HG03045 (cell line): ENCODE measurements around the gene PPM1M.

Experiments used
- ATAC-seq: cut with Tn5 transposase; IDR thresholded peaks from one replicate; pipeline ENCODE4 v1.9.1; 2021; ENCODE audit warnings: mild to moderate bottlenecking, moderate library complexity; ENCODE audit not compliant: unreplicated experiment

The PPM1M gene, protein sequence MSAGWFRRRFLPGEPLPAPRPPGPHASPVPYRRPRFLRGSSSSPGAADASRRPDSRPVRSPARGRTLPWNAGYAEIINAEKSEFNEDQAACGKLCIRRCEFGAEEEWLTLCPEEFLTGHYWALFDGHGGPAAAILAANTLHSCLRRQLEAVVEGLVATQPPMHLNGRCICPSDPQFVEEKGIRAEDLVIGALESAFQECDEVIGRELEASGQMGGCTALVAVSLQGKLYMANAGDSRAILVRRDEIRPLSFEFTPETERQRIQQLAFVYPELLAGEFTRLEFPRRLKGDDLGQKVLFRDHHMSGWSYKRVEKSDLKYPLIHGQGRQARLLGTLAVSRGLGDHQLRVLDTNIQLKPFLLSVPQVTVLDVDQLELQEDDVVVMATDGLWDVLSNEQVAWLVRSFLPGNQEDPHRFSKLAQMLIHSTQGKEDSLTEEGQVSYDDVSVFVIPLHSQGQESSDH

DNA sequence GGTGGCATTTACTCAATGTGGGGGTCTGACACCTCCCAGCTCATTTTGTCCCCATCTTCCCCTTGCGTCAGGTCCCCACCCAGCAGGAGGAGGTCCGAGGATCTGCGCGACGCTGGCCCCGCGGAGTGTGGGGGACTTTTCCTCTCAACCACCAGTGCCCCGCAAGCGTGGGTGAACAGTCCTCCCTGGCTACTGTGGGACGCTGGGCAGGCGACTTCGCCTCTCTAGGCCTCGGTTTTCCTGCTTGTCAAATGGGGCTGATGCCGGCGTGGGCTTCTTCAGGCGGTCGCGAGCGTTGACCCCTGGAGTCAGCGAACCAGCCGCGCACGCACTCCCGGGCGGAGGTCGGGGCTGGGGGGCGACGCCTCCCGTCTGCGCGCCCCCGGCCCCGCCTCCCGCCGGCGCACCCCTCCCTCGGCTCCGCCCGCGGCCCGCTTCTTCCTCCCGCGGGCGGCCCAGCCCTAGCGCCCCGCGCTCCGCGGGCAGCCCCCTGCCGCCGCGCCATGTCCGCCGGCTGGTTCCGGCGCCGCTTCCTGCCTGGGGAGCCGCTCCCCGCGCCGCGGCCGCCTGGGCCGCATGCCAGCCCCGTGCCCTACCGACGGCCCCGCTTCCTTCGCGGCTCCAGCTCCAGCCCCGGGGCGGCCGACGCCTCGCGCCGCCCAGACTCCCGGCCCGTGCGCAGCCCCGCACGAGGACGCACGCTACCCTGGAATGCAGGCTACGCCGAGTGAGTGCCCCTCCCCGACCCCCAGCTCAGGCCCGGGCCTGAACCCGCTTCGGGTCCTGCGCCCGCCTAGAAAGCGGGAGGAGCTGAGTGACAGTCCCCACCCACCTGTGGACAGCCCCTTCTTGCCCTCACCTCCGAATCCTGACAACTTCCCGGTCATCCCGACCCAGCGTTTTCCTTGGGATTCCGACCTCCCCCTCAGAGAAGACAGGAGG is at the start of gene PPM1M:
Gene PPM1M, plus strand, starts transcription at position 438 of the 942 bp plus-strand sequence. Its CDS starts 66 bp downstream, at position 504.
- peak; percentile 41 for ATAC-seq

DNA sequence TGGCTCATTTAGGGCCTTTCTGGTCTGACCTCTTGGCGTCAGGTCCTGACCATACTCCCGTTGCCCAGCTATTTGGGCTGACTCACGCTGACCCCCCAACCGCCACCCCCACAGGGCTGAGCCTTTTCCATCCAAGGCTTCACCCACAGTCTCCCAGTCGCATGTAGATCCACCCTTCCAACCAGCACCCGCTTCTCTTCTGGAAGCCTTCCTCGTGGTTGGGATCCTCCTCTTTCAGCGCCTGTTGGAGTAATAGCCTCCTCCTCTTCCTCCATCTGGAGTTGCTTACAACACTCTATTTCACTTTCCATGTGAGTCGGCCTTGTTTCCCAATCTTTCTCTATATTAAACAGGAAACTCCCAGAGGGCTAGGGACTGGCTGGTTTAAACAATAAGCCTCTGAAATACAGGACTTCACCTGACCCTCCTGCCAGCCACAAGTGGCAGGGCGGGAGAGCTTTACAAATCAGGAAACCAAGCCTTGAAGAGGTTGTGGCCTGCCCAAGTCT is 49.7 kb upstream of the PPM1M start:
- ATAC-seq: no peak

DNA sequence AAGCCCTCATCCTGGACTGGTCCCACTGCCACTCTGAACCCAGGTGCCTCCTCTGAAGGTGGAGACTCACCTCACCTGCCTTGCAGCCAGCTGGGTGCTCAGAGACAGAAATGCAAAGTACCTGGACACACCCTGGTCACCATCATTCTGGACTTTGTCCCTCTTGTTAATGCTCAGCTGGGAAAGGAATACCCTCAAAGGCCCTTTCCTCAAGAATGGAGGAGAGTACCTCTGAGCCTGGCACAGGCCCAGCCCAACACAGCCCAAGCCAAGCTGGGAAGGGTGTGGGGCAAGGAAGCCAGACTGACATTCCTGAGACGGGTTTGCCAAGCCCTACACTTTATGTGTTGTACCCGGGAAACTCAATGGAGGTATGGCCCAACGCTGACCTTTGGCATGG is 48.6 kb upstream of the PPM1M start:
- ATAC-seq: no peak

DNA sequence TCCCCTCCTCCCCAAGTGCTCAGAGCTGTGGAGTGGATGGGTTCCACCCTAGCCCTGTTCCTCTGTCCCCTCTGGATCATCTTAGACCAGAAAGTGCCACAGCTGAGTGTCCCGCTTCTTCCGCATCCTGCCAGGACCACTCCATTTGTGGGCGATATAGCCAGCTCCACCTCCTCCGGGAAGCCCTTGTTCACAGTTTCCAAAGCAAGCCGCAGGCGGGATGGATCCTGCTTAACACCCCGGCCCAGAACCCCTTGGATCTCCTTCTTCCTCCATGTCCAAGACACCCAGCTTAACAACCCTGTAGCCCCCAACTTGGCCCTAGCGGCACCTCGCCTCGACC is 48.1 kb upstream of the PPM1M start:
- ATAC-seq: no peak

DNA sequence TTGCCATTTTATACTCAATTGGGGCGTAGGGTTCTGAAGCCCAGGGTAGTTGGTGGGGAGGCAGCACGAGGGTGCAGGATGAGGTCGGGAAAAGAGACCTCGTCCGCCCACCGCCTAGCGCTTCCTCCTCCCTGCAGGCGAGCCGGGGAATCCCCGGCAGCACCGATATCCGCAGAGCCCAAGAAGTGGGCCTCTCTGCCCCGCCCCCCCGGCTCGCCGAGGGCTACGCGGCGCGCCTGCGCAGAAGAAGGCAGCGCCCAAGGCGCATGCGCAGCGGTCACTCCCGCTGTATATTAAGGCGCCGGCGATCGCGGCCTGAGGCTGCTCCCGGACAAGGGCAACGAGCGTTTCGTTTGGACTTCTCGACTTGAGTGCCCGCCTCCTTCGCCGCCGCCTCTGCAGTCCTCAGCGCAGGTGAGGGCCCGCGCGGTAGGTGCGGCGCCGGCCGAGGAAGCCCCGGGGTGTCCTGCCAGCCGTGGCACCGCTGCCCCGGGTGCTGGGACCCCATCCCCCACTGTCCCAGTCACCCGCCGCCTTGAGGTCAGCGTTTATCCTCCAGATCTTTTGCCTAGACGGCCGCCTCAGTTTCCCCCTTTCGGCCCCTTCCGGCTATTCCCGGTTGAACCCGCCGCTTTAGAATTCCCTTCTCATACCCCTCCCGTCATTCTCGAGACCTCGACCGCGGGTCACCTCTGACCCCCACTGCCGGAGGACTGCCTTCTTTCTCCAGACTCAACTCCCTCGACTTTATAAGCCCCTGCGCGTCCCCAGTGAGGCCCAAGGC is 47.5 kb upstream of the PPM1M start, which contains the start of gene ALAS1:
Gene ALAS1, plus strand, starts transcription at position 319 of the 784 bp plus-strand sequence. CDS start 1,082 bp downstream, outside the sequence.
- peak; percentile 79 for ATAC-seq

DNA sequence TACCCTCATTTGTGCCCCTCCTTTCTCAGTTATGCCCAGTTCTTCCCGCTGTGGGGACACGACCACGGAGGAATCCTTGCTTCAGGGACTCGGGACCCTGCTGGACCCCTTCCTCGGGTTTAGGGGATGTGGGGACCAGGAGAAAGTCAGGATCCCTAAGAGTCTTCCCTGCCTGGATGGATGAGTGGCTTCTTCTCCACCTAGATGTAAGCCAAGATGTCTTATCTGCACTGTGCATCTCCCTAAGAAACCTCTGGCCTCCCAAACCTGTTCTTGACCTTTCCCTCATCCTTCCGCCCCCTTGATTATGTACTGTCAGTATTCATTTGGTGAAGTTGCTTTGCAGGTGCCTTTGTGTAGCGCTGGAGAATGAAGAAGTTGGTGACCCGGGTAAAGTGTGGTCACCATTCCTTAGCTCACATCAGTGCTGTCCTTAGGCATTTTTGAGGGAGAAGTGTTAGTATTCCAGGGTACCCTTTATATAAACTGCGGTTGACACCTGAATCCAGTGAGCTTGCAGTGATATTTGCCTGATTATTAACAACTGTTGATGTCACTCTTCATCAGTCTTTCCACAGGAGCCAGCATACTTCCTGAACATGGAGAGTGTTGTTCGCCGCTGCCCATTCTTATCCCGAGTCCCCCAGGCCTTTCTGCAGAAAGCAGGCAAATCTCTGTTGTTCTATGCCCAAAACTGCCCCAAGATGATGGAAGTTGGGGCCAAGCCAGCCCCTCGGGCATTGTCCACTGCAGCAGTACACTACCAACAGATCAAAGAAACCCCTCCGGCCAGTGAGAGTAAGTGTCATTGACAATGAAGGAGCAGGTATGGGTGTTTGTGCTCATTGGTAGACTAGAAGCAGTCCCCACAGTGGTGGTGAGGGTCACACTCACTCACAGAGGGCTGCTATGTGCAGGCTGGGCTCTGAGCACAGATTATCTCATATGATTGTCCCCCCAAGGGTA is 46.6 kb upstream of the PPM1M start:
- no peak for ATAC-seq

DNA sequence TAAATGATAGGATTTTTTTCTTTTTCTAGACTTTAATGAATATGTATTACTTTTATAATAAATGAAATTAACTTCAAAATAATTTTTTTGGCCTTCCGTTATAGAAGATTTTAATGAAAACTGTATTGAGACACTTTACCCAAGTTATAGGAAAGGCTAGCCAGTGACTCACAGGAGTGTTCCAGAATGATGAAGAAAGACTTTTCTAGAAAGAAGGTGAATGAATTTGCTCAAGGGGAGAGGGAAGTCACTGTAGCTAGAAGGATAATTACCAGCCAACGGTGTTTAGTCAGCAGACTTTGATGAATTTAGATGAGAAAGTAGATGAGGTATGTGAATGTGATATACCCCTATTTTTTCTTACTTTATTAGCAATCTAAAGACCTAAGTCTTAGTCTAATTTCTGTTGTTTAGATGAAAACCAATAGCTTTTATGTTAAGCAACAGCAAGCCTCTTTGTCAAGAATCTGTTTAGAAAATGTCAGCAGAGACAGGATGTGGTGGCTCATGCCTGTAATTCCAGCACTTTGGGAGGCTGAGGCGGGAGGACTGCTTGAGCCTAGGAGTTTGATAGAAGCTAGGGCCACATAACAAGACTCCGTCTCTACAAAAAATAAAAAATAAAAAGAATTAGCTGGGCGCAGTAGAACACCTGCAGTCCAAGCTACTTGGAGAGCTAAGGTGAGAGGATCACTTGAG is 44.4 kb upstream of the PPM1M start:
- ATAC-seq: no peak

DNA sequence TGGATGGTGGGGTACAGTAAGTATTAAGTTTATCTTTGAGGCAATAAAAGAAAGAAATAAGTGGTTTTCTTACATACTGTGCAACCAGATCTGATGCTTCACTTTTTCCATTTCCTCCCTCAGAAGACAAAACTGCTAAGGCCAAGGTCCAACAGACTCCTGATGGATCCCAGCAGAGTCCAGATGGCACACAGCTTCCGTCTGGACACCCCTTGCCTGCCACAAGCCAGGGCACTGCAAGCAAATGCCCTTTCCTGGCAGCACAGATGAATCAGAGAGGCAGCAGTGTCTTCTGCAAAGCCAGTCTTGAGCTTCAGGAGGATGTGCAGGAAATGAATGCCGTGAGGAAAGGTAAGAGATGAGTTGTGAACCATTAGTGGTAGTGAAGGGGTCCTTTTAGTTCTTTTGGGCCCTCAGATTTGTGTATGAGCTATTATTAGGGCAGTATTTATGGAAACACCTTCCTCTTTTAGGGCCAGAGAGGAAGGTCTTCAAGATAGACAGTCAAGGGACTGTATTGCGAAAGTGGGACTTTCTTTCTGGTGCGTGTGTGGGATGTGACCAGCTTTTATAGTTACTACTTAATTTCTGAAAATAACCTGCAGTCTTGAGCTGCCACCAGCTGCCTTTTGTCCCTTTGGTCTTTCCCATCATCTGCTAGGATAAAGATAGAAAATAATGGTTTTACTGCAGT is 43.0 kb upstream of the PPM1M start:
- no peak for ATAC-seq

DNA sequence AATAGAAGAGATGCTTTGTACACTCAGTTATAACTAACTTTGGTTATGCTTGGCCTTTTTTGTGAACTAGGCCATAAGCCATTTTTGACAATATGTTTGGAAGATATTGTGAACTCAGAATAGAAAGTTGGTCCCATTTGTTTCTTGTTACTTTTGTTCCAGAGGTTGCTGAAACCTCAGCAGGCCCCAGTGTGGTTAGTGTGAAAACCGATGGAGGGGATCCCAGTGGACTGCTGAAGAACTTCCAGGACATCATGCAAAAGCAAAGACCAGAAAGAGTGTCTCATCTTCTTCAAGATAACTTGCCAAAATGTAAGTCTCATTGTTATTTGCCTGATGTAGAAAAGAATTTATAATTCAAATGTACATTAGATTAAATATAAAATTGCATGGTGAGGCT is 41.9 kb upstream of the PPM1M start:
- ATAC-seq: no peak

DNA sequence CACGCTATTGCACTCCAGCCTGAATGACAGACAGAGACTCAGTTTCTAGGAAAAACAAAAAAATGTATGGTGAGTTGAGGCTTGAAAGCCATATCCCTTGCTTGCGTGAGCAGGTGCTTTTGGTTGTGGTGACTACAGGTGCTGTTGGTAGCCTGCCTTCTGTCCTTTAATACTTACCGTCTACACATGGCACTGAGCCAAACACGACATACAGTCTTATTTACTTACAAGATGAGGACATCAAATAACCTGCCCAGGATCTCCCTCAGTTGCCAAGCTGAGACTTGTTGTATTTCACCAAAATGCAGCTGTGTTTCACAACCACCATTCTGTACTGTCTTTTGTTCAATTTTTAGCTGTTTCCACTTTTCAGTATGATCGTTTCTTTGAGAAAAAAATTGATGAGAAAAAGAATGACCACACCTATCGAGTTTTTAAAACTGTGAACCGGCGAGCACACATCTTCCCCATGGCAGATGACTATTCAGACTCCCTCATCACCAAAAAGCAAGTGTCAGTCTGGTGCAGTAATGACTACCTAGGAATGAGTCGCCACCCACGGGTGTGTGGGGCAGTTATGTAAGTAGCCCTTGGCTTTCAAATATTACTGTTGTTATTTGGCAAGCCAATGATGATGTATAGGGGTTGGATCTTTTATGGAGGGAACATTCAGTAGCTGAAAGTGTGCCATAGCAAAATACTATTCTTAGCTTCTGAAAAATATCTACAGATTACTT is 41.1 kb upstream of the PPM1M start:
- ATAC-seq: no peak

DNA sequence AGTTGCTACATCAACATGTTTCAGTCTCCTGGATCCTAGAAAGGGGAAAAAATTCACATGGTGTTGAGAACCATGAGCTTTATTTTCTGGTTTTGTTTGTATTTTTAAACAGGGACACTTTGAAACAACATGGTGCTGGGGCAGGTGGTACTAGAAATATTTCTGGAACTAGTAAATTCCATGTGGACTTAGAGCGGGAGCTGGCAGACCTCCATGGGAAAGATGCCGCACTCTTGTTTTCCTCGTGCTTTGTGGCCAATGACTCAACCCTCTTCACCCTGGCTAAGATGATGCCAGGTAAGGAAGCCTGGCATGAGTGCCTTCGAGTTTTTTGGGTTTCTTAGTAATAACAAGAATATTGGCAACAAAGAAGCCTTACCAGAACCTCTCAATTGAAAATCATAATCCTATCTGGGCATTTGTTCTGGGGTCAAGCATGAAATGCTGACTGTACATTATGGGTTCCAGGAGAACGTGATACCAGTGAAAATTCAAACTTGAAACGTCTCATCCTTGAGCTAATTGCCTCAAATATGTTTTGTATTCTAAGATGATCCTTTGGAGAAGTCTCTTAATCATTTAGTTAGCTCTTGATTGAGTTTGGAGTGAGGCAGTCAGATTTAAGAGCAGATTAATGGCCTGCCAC is 39.7 kb upstream of the PPM1M start:
- ATAC-seq: no peak

DNA sequence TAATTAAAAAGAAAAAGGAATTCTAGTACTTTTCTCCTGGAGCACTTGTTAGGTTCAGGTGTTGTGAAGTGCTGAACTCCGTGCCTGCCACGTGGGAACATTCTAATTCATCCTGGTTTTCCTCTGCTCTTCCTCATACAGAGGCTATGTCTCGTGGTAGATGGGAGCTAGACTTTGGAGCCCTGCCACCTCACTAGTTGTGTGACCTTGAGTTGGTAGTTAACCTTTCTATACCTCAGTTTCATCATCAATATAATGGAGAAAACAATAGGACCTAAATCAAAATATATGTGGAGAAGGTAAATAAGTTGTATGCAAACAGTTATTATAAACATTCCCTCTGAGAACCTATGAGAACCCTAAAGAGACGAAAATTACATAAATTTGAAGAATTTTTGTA is 37.0 kb upstream of the PPM1M start:
- ATAC-seq: no peak

DNA sequence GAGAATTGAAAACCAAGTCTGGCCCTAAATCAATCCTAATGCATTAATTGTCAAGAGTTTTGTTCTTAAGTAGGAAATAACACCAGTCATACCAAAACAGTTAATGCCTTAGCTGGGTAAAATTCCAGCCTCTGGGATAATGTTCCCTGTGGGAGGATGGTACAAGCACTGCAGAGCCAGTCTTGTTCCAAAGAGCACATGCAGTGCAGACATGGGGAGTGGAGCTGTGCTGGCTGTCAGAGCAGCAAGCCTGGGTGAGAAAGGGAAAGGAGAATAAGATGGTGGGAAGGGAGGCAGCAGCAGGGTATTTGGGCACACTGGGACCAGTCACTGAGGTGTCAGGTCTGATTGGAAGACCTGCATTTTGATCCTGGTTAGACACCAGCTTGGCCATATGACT is 35.5 kb upstream of the PPM1M start:
- ATAC-seq: no peak

DNA sequence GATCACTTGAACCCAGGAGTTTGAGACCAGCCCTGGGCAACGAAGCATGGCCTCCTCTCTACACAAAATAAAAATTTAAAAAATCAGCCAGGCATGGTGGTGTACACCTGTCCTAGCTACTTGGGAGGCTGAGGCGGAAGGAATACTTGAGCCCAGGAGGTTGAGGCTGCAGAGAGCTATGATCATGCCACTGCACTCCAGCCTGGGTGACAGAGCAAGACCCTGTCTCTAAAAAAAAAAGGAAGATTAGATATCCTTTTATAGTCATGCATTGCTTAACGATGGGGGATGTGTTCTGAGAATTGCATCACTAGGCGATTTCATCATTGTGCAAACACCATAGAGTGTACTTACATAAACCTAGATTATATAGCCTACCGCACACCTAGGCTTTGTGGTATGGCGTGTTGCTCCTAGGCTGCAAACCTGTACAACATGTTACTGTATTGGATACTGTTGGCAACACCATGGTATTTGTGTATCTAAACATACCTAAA is 35.0 kb upstream of the PPM1M start:
- no peak for ATAC-seq

DNA sequence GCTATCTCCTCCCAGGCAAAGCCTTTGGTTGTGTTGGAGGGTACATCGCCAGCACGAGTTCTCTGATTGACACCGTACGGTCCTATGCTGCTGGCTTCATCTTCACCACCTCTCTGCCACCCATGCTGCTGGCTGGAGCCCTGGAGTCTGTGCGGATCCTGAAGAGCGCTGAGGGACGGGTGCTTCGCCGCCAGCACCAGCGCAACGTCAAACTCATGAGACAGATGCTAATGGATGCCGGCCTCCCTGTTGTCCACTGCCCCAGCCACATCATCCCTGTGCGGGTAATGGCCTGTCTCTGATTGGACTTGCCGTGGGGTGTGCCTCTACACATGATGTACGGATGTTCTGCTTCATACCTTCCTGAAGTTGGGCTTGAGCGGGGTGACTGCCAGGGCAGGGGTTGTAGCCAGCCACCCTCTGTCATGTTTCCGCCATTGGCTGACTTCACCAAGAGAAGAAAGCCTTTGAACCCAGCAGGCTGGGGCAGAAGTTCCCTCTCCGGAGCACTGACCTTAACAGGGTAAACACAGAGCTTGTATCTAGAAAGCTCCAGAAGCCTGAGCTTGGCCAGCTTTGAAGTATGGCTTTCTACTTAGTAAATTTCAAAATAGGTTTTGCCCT is 34.2 kb upstream of the PPM1M start:
- no peak for ATAC-seq

DNA sequence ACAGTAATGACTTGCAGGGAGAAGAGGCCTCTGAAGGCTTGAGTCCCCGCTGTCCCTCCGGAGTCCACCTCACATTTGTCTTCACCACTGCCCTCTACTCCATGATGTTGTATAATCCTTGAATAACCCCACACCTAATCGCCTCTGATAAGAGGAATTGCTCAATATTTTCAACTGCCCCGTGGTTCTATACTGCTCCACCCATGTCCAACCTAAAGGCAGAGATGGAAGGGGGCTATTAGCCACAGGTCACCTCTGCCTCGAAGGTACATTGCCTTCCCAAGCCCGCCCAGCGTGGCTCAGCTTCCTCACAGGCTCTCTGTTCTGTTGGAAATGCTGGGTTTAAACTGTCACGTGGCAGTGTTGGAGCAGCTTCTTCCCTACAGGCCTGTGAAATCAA is 32.6 kb upstream of the PPM1M start:
- ATAC-seq: no peak

DNA sequence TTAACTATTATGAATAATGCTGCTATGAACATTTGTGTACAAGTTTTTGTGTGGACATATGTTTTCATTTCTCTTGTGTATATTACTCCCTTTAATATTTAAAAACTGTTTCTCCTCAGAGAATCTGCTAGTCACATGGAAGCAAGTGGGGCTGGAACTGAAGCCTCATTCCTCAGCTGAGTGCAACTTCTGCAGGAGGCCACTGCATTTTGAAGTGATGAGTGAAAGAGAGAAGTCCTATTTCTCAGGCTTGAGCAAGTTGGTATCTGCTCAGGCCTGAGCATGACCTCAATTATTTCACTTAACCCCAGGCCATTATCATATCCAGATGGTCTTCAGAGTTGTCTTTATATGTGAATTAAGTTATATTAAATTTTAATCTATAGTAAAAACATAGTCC is 31.7 kb upstream of the PPM1M start:
- ATAC-seq: no peak
